Limb (tissue), 2 donors: ENCODE measurements around the gene CLIP2.
"Not testable (repeated sequence)": the region's sequence is repeated elsewhere in the genome, so short reads cannot be mapped to it uniquely, and the experiment has no call there.

ENCODE experiments used
- DNase-seq, 2 donors: peaks; one replicate each; pipeline ENCODE4 v3.0.0-alpha.2; 2016; ENCODE audit errors: extremely low spot score in 2 of 2

The CLIP2 gene

DNA sequence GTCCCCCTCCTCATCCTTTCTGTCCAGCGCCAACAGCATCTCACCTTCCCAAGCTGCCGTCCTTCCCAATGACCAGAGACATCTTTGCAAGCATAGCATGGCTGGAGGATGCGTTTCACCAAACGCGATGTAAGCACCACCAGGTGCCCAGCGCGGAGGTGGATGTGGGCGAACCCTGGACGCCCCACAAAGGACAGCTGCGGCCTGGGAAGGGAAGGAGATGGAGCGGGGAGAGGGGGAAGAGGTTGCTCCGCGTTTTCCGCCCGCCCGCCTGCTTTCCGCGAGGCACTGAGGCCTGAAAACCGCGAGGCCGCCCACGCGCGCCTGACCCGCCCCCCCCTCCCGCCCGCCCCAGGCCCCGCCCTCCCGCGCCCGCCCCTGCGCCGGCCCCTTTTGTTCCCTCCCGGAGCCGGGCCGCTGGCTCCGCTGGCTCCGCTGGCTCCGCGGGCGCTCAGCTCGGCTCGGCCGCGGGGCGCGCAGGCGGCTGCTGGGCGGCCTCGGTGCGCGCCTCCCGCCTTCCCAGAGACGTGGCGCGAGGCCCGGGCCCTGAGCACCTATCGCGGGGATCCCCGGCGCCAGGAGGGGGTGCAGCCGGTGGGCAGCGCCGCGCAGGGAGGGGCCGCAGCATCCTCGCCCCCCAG lies at the start of gene CLIP2:
Gene CLIP2 (plus strand): TSS at position 390 of the 641 bp plus-strand sequence. CDS start 28,140 bp downstream, outside the sequence.
- DNase-seq = peak; percentile 71 to 95

DNA sequence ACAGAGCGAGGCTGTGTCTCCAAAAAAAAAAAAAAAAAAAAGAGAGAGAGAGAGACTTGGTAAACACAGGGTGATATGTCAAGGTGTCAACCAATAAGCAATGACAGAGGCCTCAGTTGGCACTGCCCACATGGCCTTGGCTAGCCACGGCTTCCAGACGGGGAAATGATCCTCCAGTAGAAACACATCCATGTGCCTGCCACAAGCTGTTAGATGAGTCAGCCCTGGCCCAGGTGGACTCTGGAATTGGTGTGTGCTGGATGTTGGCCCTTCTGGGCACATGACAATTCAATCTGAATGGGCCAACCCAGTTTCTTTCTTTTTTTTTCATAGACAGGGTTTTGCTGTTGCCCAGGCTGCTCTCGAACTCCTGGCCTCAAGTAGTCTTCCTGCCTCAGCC lies 48.7 kb upstream of the CLIP2 start:
- no peak for DNase-seq

DNA sequence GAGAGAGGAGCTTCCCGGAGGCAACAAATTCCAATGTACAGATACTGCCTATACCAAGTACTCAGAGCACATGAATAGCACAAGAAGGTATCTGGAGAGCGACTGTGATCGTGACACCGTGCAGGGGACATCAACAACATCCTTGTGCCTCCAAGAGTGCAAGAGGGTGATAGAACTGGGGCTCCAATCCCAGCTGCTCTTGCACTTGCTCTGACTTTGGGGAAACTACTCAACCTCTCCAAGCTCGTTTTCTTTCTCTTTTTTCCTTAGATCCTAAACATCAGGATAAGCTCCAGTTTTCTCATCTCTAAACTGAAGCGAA lies 47.1 kb upstream of the CLIP2 start:
- DNase-seq = no peak

DNA sequence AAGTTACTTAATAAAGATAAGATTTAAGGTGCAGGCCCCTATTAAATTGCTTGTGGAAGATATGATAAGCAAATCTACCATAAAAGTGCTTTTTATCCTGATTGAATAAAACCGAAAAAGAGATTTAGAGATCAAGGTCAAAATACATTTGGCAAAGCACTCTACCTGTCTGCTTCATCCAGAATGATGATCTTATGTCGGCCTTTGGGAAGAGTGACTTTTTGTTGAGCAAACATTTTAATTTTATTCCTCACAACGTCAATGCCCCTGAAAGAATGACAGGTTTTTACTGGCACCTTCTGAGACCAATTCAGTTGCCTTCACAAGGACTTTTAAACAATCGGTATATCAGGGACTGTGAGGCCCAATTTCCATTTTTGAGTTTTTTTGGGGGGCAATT lies 42.7 kb upstream of the CLIP2 start:
- DNase-seq = no peak

DNA sequence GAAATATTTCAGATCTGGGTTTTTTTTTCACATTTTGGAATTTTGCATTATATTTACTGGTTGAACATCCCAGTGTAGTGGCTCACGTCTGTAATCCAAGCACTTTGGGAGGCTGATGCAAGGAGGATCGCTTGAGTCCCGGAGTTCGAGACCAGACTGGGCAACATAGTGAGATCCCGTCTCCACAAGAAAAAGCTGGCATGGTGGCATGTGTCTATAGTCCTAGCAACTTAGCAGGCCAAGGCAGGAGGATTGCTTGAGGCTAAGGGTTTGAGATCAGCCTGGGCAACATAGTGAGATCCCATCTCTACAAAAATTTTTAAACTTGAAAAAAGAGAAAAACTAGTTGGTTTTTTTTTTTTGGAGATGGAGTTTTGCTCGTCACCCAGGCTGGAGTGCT lies 41.1 kb upstream of the CLIP2 start:
- no peak for DNase-seq

DNA sequence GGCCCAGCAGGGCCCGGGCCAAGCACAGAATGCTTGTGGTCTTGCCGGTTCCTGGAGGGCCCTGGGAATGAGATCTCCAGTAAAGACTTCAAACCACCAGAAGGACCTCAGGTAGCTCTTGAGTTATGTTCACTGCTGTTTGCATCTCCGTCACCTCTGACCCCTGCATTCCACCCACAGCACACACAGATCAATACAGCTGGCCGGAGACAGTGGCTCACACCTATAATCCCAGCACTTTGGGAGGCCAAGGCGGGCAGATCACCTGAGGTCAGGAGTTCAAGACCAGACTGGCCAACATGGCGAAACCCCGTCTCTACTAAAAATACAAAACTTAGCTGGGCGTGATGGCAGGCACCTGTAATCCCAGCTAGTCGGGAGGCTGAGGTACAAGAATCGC lies 40.1 kb upstream of the CLIP2 start:
- not testable (repeated sequence) for DNase-seq

DNA sequence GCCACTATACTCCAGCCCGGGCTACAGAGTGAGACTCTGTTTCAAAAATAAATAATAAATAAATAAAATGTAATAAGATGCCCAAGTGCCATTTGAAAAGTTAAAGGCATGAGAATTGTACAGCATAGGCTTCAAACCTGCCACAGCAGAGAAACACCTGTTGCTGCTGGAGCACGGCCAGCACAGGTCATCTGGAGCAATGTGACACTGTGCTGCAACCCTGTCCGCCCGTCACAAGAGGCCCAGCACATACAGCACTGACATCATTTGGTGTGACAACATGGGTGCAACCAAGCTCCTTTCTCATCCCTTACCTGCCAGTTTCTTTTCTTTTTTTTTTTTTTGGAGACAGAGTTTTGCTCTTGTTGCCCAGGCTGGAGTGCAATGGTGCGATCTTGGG lies 36.3 kb upstream of the CLIP2 start:
- no peak for DNase-seq

DNA sequence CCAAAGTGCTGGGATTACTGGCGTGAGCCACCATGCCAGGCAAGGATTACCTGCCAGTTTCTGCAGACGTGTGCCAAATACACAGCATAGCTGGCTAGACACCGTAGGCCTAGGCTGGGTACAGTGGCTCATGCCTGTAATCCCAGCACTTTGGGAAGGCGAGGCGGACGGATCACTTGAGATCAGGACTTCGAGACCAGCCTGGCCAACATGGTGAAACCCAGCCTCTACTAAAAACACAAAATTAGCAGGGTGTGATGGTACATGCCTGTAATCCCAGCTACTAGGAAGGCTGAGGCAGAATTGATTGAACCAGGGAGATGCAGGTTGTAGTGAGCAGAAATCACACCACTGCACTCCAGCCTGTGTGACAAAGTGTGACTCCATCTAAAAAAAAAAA lies 35.9 kb upstream of the CLIP2 start:
- no peak for DNase-seq

DNA sequence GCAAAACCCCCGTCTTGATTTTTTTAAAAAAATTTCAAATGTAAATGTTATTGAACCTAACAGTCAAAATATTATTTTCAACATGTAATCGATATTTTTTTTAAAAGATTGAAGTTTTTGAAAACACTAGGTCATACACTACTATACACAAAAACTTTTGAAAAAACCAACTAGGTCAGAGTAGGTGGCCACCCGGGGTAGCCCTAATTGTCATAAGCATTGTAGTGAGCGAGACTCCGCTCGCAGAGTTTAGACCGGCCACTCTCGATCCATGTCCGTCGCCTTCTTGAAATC lies 35.4 kb upstream of the CLIP2 start:
- DNase-seq = no peak

DNA sequence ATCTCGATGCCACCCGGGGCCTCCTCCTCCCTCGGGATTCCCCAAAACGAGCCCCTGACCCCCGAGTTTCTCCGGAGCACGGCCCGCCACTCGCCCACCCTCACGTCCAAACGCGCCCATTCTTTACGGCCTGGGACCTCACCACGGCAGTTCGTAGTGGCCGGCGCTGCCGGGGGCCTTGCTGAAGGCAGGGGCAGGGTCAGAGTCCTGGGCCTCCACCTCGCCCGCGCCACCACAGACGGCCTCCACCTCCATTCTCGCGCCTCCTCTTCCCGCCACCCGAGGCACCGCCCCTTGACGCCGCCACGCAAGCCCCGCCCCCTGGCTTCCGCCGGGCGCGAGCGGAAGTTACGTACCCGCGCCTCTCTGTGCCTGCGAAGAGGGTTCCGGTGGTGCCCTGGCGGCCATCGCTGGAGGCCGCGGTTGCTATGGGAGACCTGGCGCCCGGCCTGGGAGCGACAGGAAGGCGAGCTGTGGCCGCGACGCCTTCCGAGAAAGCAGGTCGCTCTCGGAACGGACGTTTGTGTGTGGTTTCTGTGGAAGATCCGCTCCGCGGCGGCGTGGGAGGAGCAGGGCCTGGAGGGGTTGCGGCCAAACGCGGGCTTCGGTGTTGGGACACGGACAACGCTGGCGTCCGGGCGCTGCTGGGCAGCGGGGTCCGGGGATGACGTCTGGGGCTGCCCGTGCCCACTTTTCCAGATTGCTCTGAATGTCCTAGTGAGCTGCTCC lies 34.9 kb upstream of the CLIP2 start, which contains the start of gene RFC2:
Gene RFC2 (minus strand): TSS at position 271 of the 729 bp plus-strand sequence. CDS start 16 bp downstream, at position 255.
- DNase-seq = peak; percentile 94 to 100

DNA sequence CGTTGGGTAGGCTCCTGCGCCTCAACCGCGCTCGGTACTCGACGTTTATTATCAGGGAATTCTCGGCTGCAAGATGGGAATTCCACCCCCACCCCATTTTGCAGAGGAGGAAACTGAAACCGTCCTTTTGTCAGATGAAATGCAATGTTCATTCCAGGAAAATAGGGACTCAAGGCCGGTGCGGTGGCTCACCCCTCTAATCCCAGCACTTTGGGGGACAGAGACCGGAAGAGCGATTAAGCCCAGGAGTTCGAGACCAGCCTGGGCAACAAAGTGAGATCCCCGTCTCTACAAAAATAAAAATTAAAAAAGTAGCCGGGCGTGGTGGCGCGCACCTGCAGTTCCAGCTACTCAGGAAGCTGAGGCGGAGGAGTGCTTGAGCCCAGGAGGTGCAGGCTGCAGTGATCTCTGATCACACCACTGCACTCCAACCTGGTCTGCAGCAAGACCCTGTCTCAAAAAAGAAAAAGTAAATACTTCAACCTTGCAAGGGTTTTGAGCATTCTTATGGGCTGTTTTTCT lies 34.3 kb upstream of the CLIP2 start:
- DNase-seq = no peak

DNA sequence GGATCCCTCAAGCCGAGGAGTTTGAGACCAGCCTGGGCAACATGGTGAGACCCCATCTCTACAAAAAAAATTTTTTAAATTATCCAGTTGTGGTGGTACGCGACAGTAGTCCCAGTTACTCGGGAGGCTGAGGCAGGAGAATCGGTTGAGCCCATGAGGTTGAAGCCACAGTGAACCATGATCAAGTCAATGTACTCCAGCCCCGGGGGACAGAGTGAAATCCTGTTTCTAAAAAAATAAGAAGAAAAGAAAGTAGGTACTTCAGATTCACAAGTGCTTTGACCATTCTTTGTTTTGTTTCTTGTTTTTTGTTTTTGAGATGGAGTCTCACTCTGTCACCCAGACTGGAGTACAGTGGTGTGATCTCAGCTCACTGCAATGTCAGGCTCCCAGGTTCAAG lies 33.7 kb upstream of the CLIP2 start:
- DNase-seq = not testable (repeated sequence)

DNA sequence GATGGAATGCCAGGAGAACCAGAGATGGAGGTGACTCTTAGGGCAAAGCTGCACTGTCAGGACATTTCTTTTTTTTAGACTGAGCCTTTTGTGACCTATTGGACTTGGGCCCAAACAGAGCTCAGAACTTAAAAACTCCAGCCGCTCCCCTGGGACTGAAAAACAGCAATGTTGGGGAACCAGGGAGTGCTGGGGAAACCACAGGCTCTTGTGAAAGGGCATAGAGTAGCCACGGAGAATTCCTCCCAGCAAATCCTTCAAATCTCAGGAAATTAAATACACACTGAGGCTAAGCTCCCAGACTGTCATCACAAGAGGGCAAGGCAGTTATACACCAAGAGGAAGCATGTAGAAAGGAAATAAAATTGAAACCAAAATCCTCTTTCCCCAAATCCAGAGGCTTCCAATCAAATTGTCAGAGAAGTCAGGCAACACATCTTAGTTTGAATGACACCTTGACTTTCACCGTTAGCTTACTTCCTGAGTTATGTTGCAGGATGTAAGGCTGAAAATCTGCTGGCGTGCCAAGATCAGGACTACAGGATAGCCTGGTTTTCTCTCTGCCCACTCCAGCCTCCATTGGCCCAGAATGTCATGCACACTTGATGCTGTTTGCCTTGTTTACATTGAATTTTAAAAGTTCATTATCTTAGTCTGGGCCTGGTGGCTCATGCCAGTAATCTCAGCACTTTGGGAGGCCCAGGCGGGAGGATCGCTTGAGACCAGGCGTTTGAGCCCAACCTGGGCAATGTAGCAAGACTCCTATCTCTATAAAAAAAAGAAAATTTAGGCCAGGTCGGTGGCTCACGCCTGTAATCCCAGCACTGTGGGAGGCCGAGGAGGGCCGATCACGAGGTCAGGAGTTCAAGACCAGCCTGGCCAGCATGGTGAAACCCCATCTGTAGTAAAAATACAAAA lies 32.5 kb upstream of the CLIP2 start:
- peak; percentile 20 to 39 for DNase-seq

DNA sequence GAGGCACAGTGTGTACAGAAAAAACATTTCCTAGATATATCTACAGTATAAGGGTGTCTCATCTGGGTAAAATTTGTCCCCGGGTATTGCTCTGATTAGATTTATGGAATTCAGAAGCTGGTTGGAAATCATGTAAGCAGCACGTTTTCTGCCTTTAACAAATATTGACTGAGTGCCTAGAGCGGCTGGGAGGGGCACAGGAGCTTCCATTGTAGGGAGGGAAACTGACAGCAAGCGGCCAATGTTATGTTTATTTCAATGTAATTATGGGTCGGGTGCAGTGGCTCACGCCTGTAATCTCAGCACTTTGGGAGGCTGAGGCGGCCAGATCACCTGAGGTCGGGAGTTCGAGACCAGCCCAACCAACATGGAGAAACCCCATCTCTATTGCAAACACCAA lies 30.6 kb upstream of the CLIP2 start:
- DNase-seq = no peak

DNA sequence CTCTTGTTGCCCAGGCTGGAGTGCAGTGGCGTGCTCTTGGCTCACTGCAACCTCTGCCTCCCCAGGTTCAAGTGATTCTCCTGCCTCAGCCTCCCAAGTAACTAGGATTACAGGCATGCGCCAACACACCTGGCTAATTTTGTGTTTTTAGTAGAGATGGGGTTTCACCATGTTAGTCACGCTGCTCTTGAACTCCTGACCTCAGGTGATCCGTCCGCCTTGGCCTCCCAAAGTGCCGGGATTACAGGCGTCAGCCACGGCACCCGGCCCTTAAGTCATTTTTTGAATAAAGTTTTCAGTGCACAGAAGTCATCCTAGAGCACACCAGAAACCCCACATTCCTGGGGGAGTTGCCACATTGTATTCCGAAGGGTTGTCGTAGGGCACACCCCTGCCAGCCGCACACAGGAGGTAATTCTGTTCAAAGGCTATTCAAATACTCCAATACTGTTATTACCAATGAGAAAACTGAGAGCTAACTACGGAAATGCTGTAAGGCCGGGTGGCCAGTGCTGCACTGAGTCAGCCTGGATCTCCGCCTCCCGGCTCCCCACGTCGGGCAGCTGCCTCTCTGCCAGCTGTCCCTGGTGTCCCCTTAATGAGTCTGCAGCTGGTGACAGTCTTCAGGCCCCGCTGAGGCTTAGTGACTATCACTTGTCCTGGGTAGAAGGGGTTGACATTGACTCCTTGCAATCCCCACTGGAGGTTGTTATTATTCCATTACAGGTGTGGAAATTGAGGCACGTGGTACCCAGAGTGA lies 26.4 kb upstream of the CLIP2 start:
- peak; percentile 25 to 40 for DNase-seq

DNA sequence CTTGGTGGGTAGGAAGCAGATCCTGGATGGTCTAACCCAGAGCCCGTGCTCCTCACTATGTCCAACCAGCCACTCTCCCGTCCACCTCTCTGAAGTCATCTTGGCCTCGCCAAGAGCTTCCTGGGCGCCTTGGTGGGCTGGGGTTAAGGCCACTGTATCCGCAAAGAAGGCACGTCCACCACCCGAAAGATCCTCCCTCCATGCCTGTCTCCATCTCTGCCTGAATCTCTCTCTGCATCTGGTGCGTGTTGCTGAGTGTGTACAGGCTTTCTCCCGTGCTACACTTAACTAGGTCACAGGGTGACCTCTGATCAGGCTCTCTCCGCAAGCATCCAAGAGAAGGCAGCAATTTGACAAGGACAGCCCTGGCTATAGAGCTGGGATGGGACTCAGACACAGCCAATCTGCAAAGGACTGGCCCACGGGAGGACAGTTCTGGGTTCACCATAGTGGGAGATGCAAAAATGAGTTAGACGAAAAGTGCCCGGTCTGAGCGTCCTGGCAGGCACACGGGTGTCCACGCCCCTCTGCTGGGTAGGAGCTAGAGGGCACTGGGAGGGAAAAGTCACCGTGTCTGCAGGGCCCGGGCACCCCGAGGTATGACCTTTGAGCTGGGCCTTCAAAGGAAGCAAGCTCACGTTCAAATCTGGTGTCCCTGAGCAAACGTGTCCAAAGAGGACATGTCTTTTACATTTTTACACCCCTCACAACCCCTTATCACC lies 25.6 kb upstream of the CLIP2 start:
- DNase-seq = no peak

DNA sequence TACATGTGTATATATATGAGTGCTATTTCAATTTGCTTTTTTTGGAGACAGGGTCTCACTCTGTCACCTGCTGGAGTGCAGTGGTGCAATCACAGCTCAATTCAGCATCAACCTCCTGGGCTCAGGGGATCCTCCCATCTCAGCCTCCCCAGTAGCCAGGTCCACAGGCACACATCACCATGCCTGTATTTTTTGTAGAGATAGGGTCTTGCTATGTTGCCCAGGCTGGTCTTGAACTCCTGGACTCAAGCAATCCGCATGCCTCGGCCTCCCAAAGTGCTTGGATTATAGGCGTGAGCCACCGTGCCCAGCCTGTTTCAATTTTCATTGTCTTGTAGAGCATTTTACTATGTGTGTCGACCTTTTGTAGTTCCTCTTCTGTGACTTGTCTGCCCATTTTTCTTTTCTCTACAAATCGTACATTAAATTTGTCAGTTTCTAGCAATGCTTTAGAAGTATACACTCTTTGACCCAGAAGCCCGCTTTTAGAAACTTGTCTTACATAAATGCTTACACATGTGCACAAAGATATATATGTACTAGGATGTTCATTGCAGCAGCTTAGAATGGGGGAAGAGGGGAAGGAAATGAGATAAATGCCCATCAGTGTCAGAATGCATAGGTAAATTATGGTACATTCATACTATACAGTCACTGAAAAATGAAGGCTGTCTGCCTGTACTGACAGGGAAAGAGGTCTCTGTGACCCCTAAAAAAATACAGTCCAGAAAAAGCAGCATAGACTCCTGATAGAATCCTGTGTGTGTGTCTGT lies 22.8 kb upstream of the CLIP2 start:
- no peak for DNase-seq

DNA sequence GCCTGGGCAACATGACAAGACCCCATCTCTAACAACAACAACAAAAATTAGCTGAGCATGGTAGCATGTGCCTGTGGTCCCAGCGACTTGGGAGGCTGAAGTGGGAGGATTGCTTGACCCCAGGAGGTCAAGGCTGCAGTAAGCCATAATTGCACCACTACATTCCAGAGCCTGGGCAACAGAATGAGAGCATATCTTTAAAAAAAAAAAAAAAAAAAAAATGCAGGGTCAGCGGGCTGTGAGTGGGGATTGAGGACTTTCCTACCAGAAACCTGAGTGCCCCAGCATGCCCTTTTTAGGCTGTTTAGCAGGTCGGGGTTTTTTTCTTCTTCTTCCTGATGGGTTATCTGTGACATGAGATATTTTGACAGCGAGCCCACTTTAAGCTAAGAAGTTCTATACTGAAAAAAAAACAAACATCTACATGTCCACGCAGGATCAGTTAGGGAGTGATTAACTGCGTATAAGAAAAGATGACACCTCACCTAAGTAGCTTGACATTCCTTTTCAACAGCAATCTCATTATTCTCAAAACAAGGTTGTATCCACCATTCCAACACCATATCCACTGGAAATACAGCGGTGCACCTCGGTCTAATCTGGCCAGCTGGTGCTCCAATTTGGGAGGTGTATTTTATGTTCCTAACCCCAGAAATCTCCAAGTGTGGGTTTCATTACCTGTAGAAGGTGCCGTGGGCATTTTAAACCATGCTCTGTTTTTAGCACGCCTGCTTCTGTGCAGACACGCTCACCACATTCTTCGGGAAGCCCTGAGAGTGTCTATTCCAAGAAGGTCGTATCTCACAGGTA lies 21.2 kb upstream of the CLIP2 start:
- DNase-seq = no peak

DNA sequence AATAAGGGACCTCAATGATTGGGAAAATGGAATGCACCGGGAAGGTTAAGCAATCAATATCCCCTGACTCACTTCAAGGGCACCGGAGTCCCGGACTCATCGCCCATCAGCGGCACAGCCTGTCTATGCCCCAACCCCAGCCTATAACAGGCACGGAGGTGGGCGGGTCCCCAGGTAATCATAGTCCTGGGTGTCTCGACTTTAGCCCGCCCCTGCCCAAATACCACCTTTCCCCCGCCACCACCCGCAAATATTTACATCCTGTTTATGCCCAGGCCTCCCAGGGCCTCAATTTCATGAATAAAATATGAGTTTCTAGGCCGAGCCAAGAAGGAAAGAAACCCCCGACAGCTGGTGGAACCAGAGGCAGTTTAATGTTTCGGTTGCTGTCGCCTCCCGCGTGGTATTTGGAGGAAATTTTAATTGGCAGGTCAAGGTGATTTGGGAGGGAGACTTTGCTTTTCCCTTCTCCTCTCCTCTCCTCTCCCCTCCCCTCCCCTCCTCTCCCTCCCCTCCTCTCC lies 19.4 kb upstream of the CLIP2 start:
- peak; percentile 81 to 82 for DNase-seq
